ENCODE measurements around the gene ZMYM2.

Gene ZMYM2

GRCh38 chr13:20002787-20003186, 44.3 kb downstream of the ZMYM2 start:
- Histone ChIP-seq H3K79me2 (ENCODE audit: insufficient read depth, low read length) (peaks cover 45% of the 10 kb centered on the region), H3K9me2 (replicated peaks; ENCODE audit: low read depth, low read length) (no peaks in the 10 kb centered on the region), H3K4me1 (ENCODE audit: insufficient read depth, low read length, poor library complexity, severe bottlenecking) (no peaks in the 10 kb centered on the region), H2AFZ (ENCODE audit: low read length) (no peak overlapping the region), H3K4me3 (ENCODE audit: low read length, poor library complexity, severe bottlenecking) (no peak overlapping the region), H3K9me3 (ENCODE audit: insufficient read depth, low read depth, low read length) (no peaks in the 10 kb centered on the region), H3K27me3 (ENCODE audit: insufficient read depth, low read length, poor library complexity, severe bottlenecking) (no peaks in the 10 kb centered on the region), H3K36me3 (ENCODE audit: insufficient read depth, low read length) (peaks cover 85% of the 10 kb centered on the region), H3K4me2 (ENCODE audit: low read depth, low read length, poor library complexity, severe bottlenecking) (no peak overlapping the region), H3F3A (ENCODE audit: low read depth) (no peaks in the 10 kb centered on the region), H4K20me1 (ENCODE audit: insufficient read depth, low read length, poor library complexity, severe bottlenecking) (peaks cover 63% of the 10 kb centered on the region), H3K9ac (ENCODE audit: low read depth, low read length, poor library complexity, severe bottlenecking) (no peak overlapping the region)
- no peak for TF ChIP-seq CTCF (conservative IDR thresholded peaks at IDR 0.05; ENCODE audit: low read length)
- TF ChIP-seq EZH2phosphoT487 (IDR thresholded peaks at IDR 0.05; ENCODE audit: borderline replicate concordance): no peak

DNA sequence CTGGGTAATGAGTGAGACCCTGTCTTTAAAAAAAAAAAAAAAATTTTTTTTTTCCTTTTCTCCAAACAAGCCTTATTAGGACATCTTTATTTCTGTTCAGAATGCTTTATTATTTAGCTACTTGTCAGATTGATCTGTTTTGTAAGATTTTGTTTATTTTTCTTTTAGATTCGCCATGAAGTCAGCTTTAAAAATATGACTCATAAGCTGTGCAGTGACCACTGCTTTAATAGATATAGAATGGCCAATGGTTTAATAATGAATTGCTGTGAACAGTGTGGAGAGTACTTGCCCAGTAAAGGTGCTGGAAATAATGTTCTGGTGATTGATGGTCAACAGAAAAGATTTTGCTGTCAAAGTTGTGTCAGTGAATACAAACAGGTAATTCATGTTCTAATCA, 47.7 kb downstream of the ZMYM2 start:
- Histone ChIP-seq H3K79me2 (ENCODE audit: insufficient read depth, low read length) (peaks cover 11% of the 10 kb centered on the region; the same call in 1 of the 2 replicates), H3K9me2 (replicated peaks; ENCODE audit: low read depth, low read length) (no peaks in the 10 kb centered on the region), H3F3A (ENCODE audit: low read depth) (no peaks in the 10 kb centered on the region), H3K27me3 (ENCODE audit: insufficient read depth, low read length, poor library complexity, severe bottlenecking) (no peaks in the 10 kb centered on the region), H3K4me2 (ENCODE audit: low read depth, low read length, poor library complexity, severe bottlenecking) (no peak overlapping the region), H3K4me3 (ENCODE audit: low read length, poor library complexity, severe bottlenecking) (no peak overlapping the region), H3K9me3 (ENCODE audit: insufficient read depth, low read depth, low read length) (no peaks in the 10 kb centered on the region), H3K4me1 (ENCODE audit: insufficient read depth, low read length, poor library complexity, severe bottlenecking) (no peaks in the 10 kb centered on the region), H4K20me1 (ENCODE audit: insufficient read depth, low read length, poor library complexity, severe bottlenecking) (peaks cover 29% of the 10 kb centered on the region), H3K36me3 (ENCODE audit: insufficient read depth, low read length) (peaks cover 83% of the 10 kb centered on the region), H3K9ac (ENCODE audit: low read depth, low read length, poor library complexity, severe bottlenecking) (no peak overlapping the region), H2AFZ (ENCODE audit: low read length) (no peak overlapping the region)
- TF ChIP-seq CTCF (conservative IDR thresholded peaks at IDR 0.05; ENCODE audit: low read length) (no peak), EZH2phosphoT487 (IDR thresholded peaks at IDR 0.05; ENCODE audit: borderline replicate concordance) (no peak)

DNA sequence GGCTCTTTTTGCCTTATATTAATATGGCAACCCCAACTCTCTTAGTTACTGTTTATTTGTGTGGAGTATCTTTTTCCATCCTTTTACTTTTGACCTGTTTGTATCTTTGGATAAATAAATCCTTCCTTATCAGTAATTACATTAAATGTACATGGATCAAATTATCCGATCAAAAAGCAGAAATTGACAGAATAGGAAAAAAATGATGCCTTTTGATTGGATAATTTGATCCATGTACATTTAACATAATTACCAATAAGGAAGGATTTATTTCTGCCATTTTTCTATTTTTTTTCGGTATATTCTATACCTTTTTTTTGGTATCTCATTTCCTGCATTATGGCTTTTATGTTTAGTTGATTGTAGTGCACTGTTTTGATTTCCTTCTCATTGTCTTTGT, 57.2 kb downstream of the ZMYM2 start:
- no peak overlapping the region for H2AFZ ChIP-seq (ENCODE audit: low read length)
- H3K4me3 ChIP-seq (ENCODE audit: low read length, poor library complexity, severe bottlenecking): no peak overlapping the region
- H3K79me2 ChIP-seq (ENCODE audit: insufficient read depth, low read length): peaks cover 67% of the 10 kb centered on the region
- H3K27me3 ChIP-seq (ENCODE audit: insufficient read depth, low read length, poor library complexity, severe bottlenecking): no peaks in the 10 kb centered on the region
- H3K9ac ChIP-seq (ENCODE audit: low read depth, low read length, poor library complexity, severe bottlenecking): no peak overlapping the region
- H3K4me2 ChIP-seq (ENCODE audit: low read depth, low read length, poor library complexity, severe bottlenecking): no peak overlapping the region
- H3K9me3 ChIP-seq (ENCODE audit: insufficient read depth, low read depth, low read length): peaks cover 16% of the 10 kb centered on the region
- no peak for TF ChIP-seq CTCF (conservative IDR thresholded peaks at IDR 0.05; ENCODE audit: low read length)
- TF ChIP-seq EZH2phosphoT487 (IDR thresholded peaks at IDR 0.05; ENCODE audit: borderline replicate concordance): no peak
- H3K9me2 ChIP-seq (replicated peaks; ENCODE audit: low read depth, low read length): no peaks in the 10 kb centered on the region
- no peaks in the 10 kb centered on the region for H3K4me1 ChIP-seq (ENCODE audit: insufficient read depth, low read length, poor library complexity, severe bottlenecking)
- peaks cover 32% of the 10 kb centered on the region for H4K20me1 ChIP-seq (ENCODE audit: insufficient read depth, low read length, poor library complexity, severe bottlenecking)
- H3F3A ChIP-seq (ENCODE audit: low read depth): no peaks in the 10 kb centered on the region
- peaks cover 85% of the 10 kb centered on the region for H3K36me3 ChIP-seq (ENCODE audit: insufficient read depth, low read length)

Data from Loucy (cell line).